Loucy (cell line): ENCODE results near the gene HDLBP.

Source experiments
- H2AFZ ChIP-seq: fragments of 200-600 bp; sonication (generic); 2 replicates; pipeline ENCODE4 v1.6.0; 2016; ENCODE audit warnings: antibody characterized with exemption, mild to moderate bottlenecking, low read length, moderate library complexity
- H3F3A ChIP-seq: fragments of 200-600 bp; 2 replicates; pipeline ENCODE4 v1.6.0; 2016; ENCODE audit warnings: antibody characterized with exemption, low read depth, mild to moderate bottlenecking
- H3K27me3 ChIP-seq: fragments of 200-600 bp; sonication (generic); 2 replicates; pipeline ENCODE4 v1.6.1; 2014; ENCODE audit warnings: low read length, mild to moderate bottlenecking; ENCODE audit not compliant: insufficient read depth, poor library complexity, severe bottlenecking
- H3K36me3 ChIP-seq: fragments of 200-600 bp; sonication (generic); 2 replicates; pipeline ENCODE4 v1.6.1; 2016; ENCODE audit warnings: low read length; ENCODE audit not compliant: insufficient read depth
- H3K4me1 ChIP-seq: fragments of 200-600 bp; sonication (generic); 2 replicates; pipeline ENCODE4 v1.5.1; 2014; ENCODE audit warnings: low read length, mild to moderate bottlenecking; ENCODE audit not compliant: insufficient read depth, poor library complexity, severe bottlenecking
- H3K4me2 ChIP-seq: fragments of 200-600 bp; sonication (generic); 2 replicates; pipeline ENCODE4 v1.6.0; 2014; ENCODE audit warnings: antibody characterized with exemption, low read length, low read depth, mild to moderate bottlenecking; ENCODE audit not compliant: poor library complexity, severe bottlenecking
- H3K4me3 ChIP-seq: fragments of 200-600 bp; sonication (generic); 2 replicates; pipeline ENCODE4 v1.5.1; 2014; ENCODE audit warnings: low read length, mild to moderate bottlenecking, mixed read lengths; ENCODE audit not compliant: poor library complexity, severe bottlenecking
- H3K79me2 ChIP-seq: fragments of 200-600 bp; sonication (generic); 2 replicates; pipeline ENCODE4 v1.6.1; 2014; ENCODE audit warnings: low read length; ENCODE audit not compliant: insufficient read depth
- H3K9ac ChIP-seq: fragments of 200-600 bp; sonication (generic); 2 replicates; pipeline ENCODE4 v1.6.0; 2014; ENCODE audit warnings: mild to moderate bottlenecking, low read depth, low read length, moderate library complexity; ENCODE audit not compliant: poor library complexity, severe bottlenecking
- H3K9me2 ChIP-seq: fragments of 200-600 bp; sonication (generic); replicated peaks from 2 replicates; pipeline ENCODE4 v1.6.1; 2016; ENCODE audit warnings: low read depth, low read length, mixed read lengths
- H3K9me3 ChIP-seq: fragments of 200-600 bp; sonication (generic); 2 replicates; pipeline ENCODE4 v1.6.1; 2014; ENCODE audit warnings: mild to moderate bottlenecking, antibody characterized with exemption, low read length, low read depth; ENCODE audit not compliant: insufficient read depth
- H4K20me1 ChIP-seq: fragments of 200-600 bp; sonication (generic); 2 replicates; pipeline ENCODE4 v1.6.0; 2014; ENCODE audit warnings: antibody characterized with exemption, low read length, mild to moderate bottlenecking; ENCODE audit not compliant: insufficient read depth, poor library complexity, severe bottlenecking
- EZH2phosphoT487 ChIP-seq: fragments of 200-600 bp; IDR thresholded peaks from 2 replicates; pipeline ENCODE4 v1.6.1; 2018; ENCODE audit warnings: antibody characterized with exemption, mild to moderate bottlenecking, moderate library complexity, borderline replicate concordance
- TF ChIP-seq, protein P1 (sequence below): fragments of 200-600 bp; sonication (generic); conservative IDR thresholded peaks from 2 replicates; pipeline ENCODE4 v1.5.1; 2014; ENCODE audit warnings: mild to moderate bottlenecking, antibody characterized with exemption, low read length

The HDLBP gene

DNA sequence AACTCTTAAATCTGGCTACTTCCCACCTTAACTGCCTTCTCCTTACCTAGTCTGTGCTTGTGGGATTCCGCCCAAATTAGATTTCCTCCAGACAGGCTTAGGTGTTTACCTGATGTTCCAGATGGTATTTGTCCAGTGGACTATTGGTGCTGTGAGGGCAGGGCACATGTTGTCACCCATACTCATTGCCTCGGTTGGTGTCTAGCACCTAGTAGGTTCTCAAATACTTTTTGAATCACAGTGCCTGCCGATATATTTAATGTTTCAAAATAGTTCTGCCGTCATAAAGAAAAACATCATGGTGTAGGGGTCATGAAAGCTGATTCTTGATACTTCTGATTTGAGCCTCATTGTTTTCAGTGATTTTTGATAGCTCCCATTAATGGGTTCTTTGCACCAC is 1.4 kb upstream of the HDLBP start:
- Histone ChIP-seq H3K27me3 (no peaks in the 10 kb centered on the region), H3K4me2 (peak overlapping the region; percentile 96), H3K4me1 (peaks cover 64% of the 10 kb centered on the region)

DNA sequence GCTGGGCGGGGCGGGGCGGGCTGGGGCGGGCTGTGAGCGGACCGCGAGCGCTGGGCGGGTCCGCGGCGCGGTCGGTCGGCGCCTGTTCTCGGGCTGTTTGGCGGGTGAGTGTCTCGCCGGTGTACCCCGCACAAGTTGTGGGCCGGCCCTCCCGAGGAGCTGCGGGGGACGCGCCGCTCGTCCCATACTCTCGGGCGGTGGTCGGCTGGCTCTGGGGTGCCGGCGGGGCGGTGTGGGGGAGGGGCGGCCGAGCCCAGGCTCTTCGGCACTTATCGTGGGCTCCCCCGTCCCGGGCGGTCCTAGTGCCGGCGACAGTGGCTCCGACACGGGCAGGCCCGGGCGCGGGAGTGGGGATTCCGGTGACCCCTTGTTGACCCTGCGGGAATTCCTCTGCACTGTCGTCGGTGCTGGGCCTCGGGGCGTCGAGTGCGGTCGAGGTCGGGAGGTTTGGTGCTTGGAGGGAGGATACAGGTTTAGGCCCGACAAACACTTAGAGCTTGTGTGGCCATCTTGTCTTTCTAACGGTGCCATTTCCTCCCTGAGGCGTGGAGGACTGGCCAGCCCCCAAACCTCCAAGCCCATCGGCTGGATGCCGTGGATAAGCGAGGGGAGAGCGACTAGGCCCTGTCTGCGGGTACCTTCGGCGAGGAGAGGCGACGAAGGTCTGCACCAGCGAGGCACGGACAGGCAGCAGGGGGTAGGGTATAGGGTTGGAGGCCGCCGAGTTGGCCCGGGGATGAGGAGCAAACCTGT is 583 bp upstream of the HDLBP start, which contains the start of gene SEPTIN2:
TSS of gene SEPTIN2 (plus strand) at position 47 of the 753 bp plus-strand sequence. CDS start 8,308 bp downstream, outside the sequence.
- Histone ChIP-seq H3K4me3 (peak within 1 kb of the TSS; percentile 99), H2AFZ (peak within 1 kb of the TSS; percentile 86), H3K4me1 (peaks cover 64% of the 10 kb centered on the region), H3K9ac (peak within 1 kb of the TSS; percentile 100), H3K4me2 (peak within 1 kb of the TSS; percentile 96), H3K9me2 (no peaks in the 10 kb centered on the region), H3K36me3 (no peaks in the 10 kb centered on the region), H3K9me3 (no peaks in the 10 kb centered on the region), H3F3A (no peaks in the 10 kb centered on the region), H4K20me1 (peaks cover 46% of the 10 kb centered on the region), H3K79me2 (peaks cover 91% of the 10 kb centered on the region), H3K27me3 (no peaks in the 10 kb centered on the region)
- TF ChIP-seq EZH2phosphoT487, result no peak
- TF ChIP-seq, protein P1, sequence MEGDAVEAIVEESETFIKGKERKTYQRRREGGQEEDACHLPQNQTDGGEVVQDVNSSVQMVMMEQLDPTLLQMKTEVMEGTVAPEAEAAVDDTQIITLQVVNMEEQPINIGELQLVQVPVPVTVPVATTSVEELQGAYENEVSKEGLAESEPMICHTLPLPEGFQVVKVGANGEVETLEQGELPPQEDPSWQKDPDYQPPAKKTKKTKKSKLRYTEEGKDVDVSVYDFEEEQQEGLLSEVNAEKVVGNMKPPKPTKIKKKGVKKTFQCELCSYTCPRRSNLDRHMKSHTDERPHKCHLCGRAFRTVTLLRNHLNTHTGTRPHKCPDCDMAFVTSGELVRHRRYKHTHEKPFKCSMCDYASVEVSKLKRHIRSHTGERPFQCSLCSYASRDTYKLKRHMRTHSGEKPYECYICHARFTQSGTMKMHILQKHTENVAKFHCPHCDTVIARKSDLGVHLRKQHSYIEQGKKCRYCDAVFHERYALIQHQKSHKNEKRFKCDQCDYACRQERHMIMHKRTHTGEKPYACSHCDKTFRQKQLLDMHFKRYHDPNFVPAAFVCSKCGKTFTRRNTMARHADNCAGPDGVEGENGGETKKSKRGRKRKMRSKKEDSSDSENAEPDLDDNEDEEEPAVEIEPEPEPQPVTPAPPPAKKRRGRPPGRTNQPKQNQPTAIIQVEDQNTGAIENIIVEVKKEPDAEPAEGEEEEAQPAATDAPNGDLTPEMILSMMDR, result no peak

More for the DNA sequence above, 1.4 kb upstream of the HDLBP start:
- H3K36me3 ChIP-seq, result no peaks in the 10 kb centered on the region
- peak overlapping the region; percentile 100 for H3K9ac ChIP-seq
- no peaks in the 10 kb centered on the region for H3K9me3 ChIP-seq
- H4K20me1 ChIP-seq, result peaks cover 54% of the 10 kb centered on the region
- H3K9me2 ChIP-seq, result no peaks in the 10 kb centered on the region
- no peak overlapping the region for H2AFZ ChIP-seq
- no peaks in the 10 kb centered on the region for H3F3A ChIP-seq
- H3K4me3 ChIP-seq, result peak overlapping the region; percentile 99
- no peak for TF ChIP-seq EZH2phosphoT487
- TF ChIP-seq, protein P1, result no peak
- H3K79me2 ChIP-seq, result peaks cover 91% of the 10 kb centered on the region

DNA sequence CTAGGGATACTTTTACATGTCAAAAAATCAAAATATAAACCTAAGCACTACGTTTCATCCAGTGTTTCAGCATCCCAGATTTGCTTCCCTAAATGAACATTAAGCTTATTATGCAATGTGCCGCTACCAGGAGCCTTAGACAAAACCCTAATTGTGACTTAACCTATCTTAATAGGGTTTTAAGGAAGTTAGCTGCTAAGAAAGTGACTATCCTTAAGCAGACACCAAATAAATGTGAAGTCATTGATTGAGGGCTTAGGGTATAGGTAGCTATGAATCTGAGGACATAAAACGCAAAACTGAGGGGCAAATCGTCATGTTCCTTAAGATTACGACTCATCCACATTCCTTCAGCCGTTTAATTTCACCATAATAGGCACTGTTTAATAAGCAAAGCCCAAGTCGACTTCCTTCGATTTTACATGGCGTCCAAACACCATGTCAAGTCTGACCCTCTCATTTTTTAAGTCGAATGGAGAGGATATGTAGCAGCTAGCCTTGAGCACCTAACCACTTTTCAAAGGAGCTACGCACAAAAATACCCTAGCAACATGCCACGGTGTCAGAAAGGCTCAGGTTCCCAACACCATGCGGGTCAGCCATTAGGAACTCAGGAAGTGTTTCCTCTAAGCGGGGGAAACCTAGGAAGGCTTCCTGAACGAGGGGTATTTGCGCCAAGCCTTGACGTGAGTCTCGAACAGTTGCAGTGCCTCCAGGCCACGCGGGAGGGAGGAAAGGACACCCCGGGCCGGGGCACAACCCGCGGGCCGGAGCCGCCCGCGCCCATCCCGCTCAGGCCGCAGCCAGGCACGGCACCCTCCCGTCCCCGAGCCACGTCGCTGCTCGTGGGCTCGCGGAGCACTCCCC is 1.0 kb downstream of the HDLBP start:
- H2AFZ ChIP-seq, result peak overlapping the region; percentile 68; the same call in 1 of the 2 replicates
- peak overlapping the region; percentile 99 for H3K4me3 ChIP-seq
- no peaks in the 10 kb centered on the region for H3K9me3 ChIP-seq
- H3K27me3 ChIP-seq, result no peaks in the 10 kb centered on the region
- H3K4me2 ChIP-seq, result peak overlapping the region; percentile 85
- peaks cover 88% of the 10 kb centered on the region for H3K79me2 ChIP-seq
- H3F3A ChIP-seq, result peaks cover 2% of the 10 kb centered on the region; the same call in 1 of the 2 replicates
- peaks cover 32% of the 10 kb centered on the region for H4K20me1 ChIP-seq
- TF ChIP-seq, protein P1, result no peak
- TF ChIP-seq EZH2phosphoT487, result no peak
- no peaks in the 10 kb centered on the region for H3K36me3 ChIP-seq
- no peaks in the 10 kb centered on the region for H3K9me2 ChIP-seq
- peaks cover 63% of the 10 kb centered on the region for H3K4me1 ChIP-seq
- H3K9ac ChIP-seq, result peak overlapping the region; percentile 100
